ENCODE data around the gene SFRP2. TPM values are rescaled to one million over a fixed set of nuclear protein-coding genes. Genes with fewer than 3 reads are reported as not detected.

Gene SFRP2
- total and polyA plus RNA-seq, 2 donors (not counting 1 experiment from before 2014, with no cell fraction given) = under 0.01 TPM; not detected in 1

- H3K27me3 ChIP-seq (ENCODE audit: control insufficient read depth, insufficient read depth, low read length) = peaks cover 38% of the 10 kb centered on the region
- peak overlapping the region; percentile 32 for H3K4me2 ChIP-seq (ENCODE audit: extremely low read depth, insufficient read depth, low read length)
- H3K36me3 ChIP-seq (ENCODE audit: control insufficient read depth, insufficient read depth, low read length) = no peaks in the 10 kb centered on the region
- no peaks in the 10 kb centered on the region for H3K9me3 ChIP-seq (ENCODE audit: control insufficient read depth, insufficient read depth, low read depth, low read length)
- no peaks in the 10 kb centered on the region for H4K20me1 ChIP-seq (ENCODE audit: control insufficient read depth, extremely low read depth, insufficient read depth, low read length)
- no peaks in the 10 kb centered on the region for H3K79me2 ChIP-seq (ENCODE audit: control insufficient read depth, insufficient read depth, low read length)
- no peak overlapping the region for H3K27ac ChIP-seq (ENCODE audit: insufficient read depth, low read length)
- peak in 1 of 2 donors; percentile 34 for TF ChIP-seq CTCF (conservative IDR thresholded peaks at IDR 0.05 in 1 of 2, IDR thresholded peaks at IDR 0.05 in 1 of 2; ENCODE audit: low read depth in 1 of 2, low read length in 2 of 2)
- peak; percentile 65 for TF ChIP-seq EZH2 (IDR thresholded peaks at IDR 0.05; ENCODE audit: low read length, missing control alignments)
- peak; percentile 22 to 47 for DNase-seq (ENCODE audit: low read depth in 2 of 2)
- no peaks in the 10 kb centered on the region for H3K4me1 ChIP-seq (ENCODE audit: control insufficient read depth, extremely low read depth, insufficient read depth, low read length)
- no peak overlapping the region for H3K9ac ChIP-seq (ENCODE audit: insufficient read depth, low read length)
- H2AFZ ChIP-seq (ENCODE audit: low read length) = no peak overlapping the region
- H3K4me3 ChIP-seq (replicated peaks in 1 of 4; ENCODE audit: control extremely low read depth in 1 of 4, insufficient read depth in 1 of 4, low read depth in 3 of 4, low read length in 4 of 4) = peak overlapping the region in 1 of 4 experiments; percentile 33
These were observed 3.1 kb upstream of the SFRP2 start for GRCh38 chr4:153791746-153792617.

GRCh38 chr4:153790962-153791551, 2.2 kb upstream of the SFRP2 start:
- Histone ChIP-seq H2AFZ (ENCODE audit: low read length) (peak overlapping the region; percentile 13), H3K79me2 (ENCODE audit: control insufficient read depth, insufficient read depth, low read length) (no peaks in the 10 kb centered on the region), H3K27me3 (ENCODE audit: control insufficient read depth, insufficient read depth, low read length) (peaks cover 43% of the 10 kb centered on the region), H3K27ac (ENCODE audit: insufficient read depth, low read length) (no peak overlapping the region), H4K20me1 (ENCODE audit: control insufficient read depth, extremely low read depth, insufficient read depth, low read length) (no peaks in the 10 kb centered on the region), H3K36me3 (ENCODE audit: control insufficient read depth, insufficient read depth, low read length) (no peaks in the 10 kb centered on the region), H3K4me2 (ENCODE audit: extremely low read depth, insufficient read depth, low read length) (peak overlapping the region; percentile 64), H3K9ac (ENCODE audit: insufficient read depth, low read length) (no peak overlapping the region), H3K9me3 (ENCODE audit: control insufficient read depth, insufficient read depth, low read depth, low read length) (no peaks in the 10 kb centered on the region), H3K4me3 (replicated peaks in 1 of 4; ENCODE audit: control extremely low read depth in 1 of 4, insufficient read depth in 1 of 4, low read depth in 3 of 4, low read length in 4 of 4) (peak overlapping the region in 2 of 4 experiments; percentile 9 to 22), H3K4me1 (ENCODE audit: control insufficient read depth, extremely low read depth, insufficient read depth, low read length) (no peaks in the 10 kb centered on the region)
- TF ChIP-seq EZH2 (IDR thresholded peaks at IDR 0.05; ENCODE audit: low read length, missing control alignments) (no peak), CTCF (conservative IDR thresholded peaks at IDR 0.05 in 1 of 2, IDR thresholded peaks at IDR 0.05 in 1 of 2; ENCODE audit: low read depth in 1 of 2, low read length in 2 of 2) (peak in 1 of 2 donors; percentile 20)
- DNase-seq (ENCODE audit: low read depth in 2 of 2) = peak in 1 of 2 donors; percentile 16

DNA sequence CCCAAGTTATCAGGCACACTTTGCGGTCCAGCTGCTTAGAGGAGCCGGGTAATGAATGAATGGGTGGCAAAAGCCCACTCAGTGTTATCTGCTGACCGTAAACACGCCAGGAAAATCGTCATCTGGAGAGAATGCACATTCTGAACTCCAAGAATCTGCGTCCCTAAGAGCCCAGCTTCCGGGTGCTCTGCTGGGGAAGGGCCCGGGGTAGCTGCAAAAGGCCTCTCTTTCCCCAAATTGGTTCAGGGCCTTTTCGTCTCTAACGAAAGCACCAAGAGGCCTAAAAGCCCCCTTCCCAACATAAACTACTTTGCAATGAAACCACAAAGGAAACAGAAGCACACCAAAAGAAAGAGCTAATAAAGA, 1.6 kb upstream of the SFRP2 start:
- H3K27me3 ChIP-seq (ENCODE audit: control insufficient read depth, insufficient read depth, low read length) = peaks cover 43% of the 10 kb centered on the region
- no peak for DNase-seq (ENCODE audit: low read depth in 2 of 2)
- H3K27ac ChIP-seq (ENCODE audit: insufficient read depth, low read length) = no peak overlapping the region
- no peaks in the 10 kb centered on the region for H3K79me2 ChIP-seq (ENCODE audit: control insufficient read depth, insufficient read depth, low read length)
- H4K20me1 ChIP-seq (ENCODE audit: control insufficient read depth, extremely low read depth, insufficient read depth, low read length) = no peaks in the 10 kb centered on the region
- no peak overlapping the region for H3K9ac ChIP-seq (ENCODE audit: insufficient read depth, low read length)
- H3K36me3 ChIP-seq (ENCODE audit: control insufficient read depth, insufficient read depth, low read length) = no peaks in the 10 kb centered on the region
- H2AFZ ChIP-seq (ENCODE audit: low read length) = no peak overlapping the region
- no peak overlapping the region for H3K4me3 ChIP-seq (replicated peaks in 1 of 4; ENCODE audit: control extremely low read depth in 1 of 4, insufficient read depth in 1 of 4, low read depth in 3 of 4, low read length in 4 of 4)
- H3K4me2 ChIP-seq (ENCODE audit: extremely low read depth, insufficient read depth, low read length) = no peak overlapping the region
- H3K9me3 ChIP-seq (ENCODE audit: control insufficient read depth, insufficient read depth, low read depth, low read length) = no peaks in the 10 kb centered on the region
- no peak for TF ChIP-seq CTCF (conservative IDR thresholded peaks at IDR 0.05 in 1 of 2, IDR thresholded peaks at IDR 0.05 in 1 of 2; ENCODE audit: low read depth in 1 of 2, low read length in 2 of 2)
- TF ChIP-seq EZH2 (IDR thresholded peaks at IDR 0.05; ENCODE audit: low read length, missing control alignments) = no peak
- H3K4me1 ChIP-seq (ENCODE audit: control insufficient read depth, extremely low read depth, insufficient read depth, low read length) = no peaks in the 10 kb centered on the region
